Mesodermal cell (in vitro differentiated cells): ENCODE results near the gene PRDM11.
A peak's percentile ranks its signal among the peaks of the same experiment; 100 is the strongest.

Experiments
- H3K27ac ChIP-seq: 2 replicates; pipeline ENCODE4 v1.7.0; 2013; ENCODE audit warnings: mild to moderate bottlenecking, low read depth, low read length, moderate library complexity; ENCODE audit not compliant: severe bottlenecking
- H3K36me3 ChIP-seq: 2 replicates; pipeline ENCODE4 v1.7.1; 2013; ENCODE audit warnings: mild to moderate bottlenecking, low read length, moderate library complexity; ENCODE audit not compliant: control insufficient read depth, insufficient read depth
- H3K4me1 ChIP-seq: one replicate; pipeline ENCODE4 v1.7.1; 2013; ENCODE audit warnings: mild to moderate bottlenecking, low read length; ENCODE audit not compliant: insufficient read depth, control insufficient read depth, poor library complexity, severe bottlenecking
- H3K4me3 ChIP-seq: 2 replicates; pipeline ENCODE4 v1.7.0; 2013; ENCODE audit warnings: low read length, control low read depth, mild to moderate bottlenecking; ENCODE audit not compliant: insufficient read depth, poor library complexity, severe bottlenecking; ENCODE audit errors: extremely low read depth
- H3K9me3 ChIP-seq: 2 replicates; pipeline ENCODE4 v1.7.1; 2013; ENCODE audit warnings: mild to moderate bottlenecking, low read length, moderate library complexity; ENCODE audit not compliant: control insufficient read depth
- WGBS, 2 experiments: methylation state at CpG; one replicate each; pipeline ENCODE4 v1.1.5; 2013; ENCODE audit warnings: missing lambda C conversion rate in 2 of 2; ENCODE audit not compliant: insufficient coverage in 2 of 2; 5-methylcytosine and 5-hydroxymethylcytosine counted together

Gene PRDM11

DNA sequence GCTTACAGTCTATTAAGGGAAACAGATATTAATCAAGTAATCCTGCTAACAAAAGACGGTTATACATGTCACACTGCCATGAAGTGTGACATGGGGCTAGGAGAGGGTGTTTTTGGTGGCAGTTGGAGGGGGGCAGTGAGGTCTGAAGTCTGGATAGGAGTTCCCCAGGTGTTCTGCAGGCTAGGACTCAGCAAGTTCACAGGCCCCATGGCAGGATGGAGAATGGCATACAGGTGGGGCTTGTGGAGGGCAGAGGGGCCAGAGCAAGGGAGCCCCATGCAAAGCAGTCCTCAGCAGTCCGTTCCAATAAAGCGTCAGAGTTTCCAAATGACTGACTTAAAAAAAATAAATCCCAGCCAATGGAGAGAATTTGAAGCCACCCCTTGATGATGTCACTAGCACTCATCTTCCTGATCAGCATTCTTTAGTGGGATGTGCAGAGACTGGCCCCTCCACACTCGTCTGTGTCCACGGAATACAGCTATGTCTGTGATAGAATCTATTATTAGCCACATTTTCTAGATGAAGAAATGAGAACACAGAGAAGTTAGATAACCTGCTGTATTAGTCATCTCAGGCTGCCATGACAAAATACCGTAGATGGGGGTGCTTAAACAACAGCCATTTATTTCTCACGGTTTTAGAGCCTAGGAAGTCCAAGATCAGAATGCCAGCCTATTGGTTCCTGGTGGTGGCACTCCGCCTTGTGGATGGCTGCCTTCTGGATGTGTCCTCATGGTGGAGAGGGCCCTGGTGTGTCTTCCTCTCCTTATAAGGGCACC lies 32.6 kb downstream of the PRDM11 start:
- peaks cover 13% of the 10 kb centered on the region for H3K36me3 ChIP-seq
- H3K4me3 ChIP-seq, result no peak overlapping the region
- H3K27ac ChIP-seq, result no peak overlapping the region
- 87 to 100% methylated on average over 2 to 6 of the region's 8 CpGs for WGBS, 2 experiments
- H3K9me3 ChIP-seq, result no peaks in the 10 kb centered on the region
- H3K4me1 ChIP-seq, result peaks cover 13% of the 10 kb centered on the region

DNA sequence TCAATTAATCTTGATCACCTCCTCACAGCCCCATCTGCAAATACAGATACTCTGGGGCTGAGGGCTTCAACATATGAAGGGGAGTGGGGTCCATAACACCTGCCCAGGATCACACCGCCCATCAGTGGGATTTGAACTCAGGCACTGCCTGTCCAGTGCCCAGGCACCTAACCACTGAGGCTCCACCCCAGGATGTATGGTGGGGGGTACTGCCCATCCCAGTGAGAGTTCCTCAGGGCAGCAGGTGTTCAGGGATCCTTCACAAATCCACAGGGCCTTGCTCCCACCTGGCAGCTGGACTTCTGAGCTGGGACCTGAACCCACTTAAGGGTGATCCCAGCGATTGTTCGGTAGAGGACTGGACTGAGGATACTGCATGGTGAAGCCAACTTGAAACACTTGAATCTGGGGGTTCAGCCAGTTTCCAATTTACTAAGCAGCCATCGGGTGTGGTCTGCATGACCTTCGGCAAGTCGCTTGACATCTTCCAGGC lies 33.3 kb downstream of the PRDM11 start:
- peak overlapping the region; percentile 40 for H3K4me3 ChIP-seq
- WGBS, 2 experiments, result 34 to 49% methylated on average over 5 to 6 of the region's 6 CpGs

DNA sequence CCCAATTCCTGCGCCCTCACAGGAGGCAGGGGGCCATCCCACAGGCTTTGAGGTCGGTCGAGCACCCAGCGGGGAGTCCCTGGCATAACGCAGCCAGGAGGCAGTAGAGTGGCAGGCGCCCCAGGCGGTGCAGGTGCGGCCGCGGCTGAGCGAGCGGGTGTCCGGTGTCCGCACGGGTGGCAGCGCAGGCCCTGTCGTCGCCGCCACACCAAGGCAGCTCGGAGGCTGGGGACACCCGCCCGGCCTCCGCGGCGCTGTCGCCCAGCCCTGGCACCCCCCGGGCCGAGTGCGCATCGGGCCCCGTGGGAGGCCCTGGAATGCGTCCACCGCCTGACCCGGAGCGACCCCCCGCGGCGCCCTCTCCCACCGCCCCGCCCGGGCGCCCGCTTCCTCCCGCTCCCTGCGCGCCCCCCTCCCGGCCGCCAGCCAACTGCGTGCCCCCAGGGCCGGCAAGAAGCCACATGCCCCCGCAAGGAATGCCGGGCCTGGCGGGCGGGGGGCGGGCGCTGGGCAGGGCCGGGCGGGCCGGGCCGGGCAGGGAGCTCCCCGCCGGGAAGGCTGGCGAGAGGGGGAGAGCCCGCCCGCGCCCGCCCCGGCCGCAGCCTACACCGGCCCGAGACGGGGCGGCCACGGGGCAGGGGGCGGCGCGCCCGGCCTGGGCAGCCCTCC lies 33.9 kb downstream of the PRDM11 start:
- Histone ChIP-seq H3K4me3 (peak overlapping the region; percentile 40), H3K4me1 (peaks cover 20% of the 10 kb centered on the region), H3K9me3 (no peaks in the 10 kb centered on the region), H3K36me3 (peaks cover 16% of the 10 kb centered on the region), H3K27ac (peak overlapping the region; percentile 49)
- WGBS, 2 experiments, result 2% methylated on average over 27 to 54 of the region's 78 CpGs

More for the DNA sequence above, 33.3 kb downstream of the PRDM11 start:
- H3K9me3 ChIP-seq, result no peaks in the 10 kb centered on the region
- no peak overlapping the region for H3K27ac ChIP-seq
- H3K4me1 ChIP-seq, result peaks cover 16% of the 10 kb centered on the region
- peaks cover 16% of the 10 kb centered on the region for H3K36me3 ChIP-seq

DNA sequence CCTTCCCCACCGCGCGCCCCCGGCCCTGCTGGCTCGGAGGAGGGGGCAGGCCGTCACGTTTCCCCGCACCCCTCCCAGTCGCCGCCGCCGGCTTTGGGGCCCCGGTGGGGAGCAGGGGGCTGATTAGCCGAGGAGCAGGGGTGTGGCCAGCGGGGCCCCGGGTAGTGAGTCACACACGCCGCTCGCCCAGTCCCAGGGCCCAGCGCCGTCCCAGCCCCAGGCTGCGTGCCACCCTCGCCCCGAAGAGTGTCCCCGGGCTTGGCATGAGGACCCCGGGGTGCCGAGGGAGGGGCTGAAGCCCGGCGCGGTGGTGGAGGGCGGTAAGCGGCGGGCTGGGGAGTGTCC lies 34.4 kb downstream of the PRDM11 start:
- Histone ChIP-seq H3K4me3 (peak overlapping the region; percentile 38), H3K27ac (peak overlapping the region; percentile 49)

DNA sequence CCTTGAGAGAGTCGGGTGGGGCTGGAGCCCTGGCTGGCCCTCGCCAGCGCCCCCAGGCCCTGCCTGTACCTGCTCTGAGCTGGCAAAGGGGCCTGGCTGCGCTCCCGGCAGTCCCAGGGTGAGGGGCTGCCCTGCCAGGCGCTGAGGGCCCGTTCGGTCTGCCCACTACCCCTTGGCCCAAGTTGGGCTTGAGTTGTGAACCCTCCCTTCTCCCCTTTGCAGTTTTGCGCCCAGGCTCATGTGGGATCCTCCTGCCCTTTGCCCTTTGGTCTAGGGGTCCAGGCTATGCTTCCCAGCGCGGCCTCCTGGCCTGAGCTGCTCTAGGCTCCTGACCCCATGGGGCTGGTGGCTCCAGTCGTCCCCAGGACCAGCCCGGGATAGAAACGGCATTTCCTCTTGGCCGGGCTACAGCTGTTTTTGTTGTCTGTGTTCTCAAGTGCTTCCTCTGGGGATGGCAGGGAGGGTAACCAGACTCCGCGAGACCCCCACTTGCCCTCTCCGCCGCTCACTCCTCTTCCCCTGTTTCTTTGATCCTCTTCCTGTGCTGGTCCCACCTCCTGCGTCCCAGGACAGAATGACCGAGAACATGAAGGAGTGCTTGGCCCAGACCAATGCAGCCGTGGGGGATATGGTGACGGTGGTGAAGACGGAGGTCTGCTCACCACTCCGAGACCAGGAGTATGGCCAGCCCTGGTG lies 34.9 kb downstream of the PRDM11 start:
- Histone ChIP-seq H3K4me1 (peaks cover 20% of the 10 kb centered on the region), H3K4me3 (peak overlapping the region; percentile 38), H3K9me3 (no peaks in the 10 kb centered on the region), H3K27ac (peak overlapping the region; percentile 49), H3K36me3 (peaks cover 16% of the 10 kb centered on the region)
- WGBS, 2 experiments, result 60 to 64% methylated on average over 14 to 25 of the region's 25 CpGs

More for the DNA sequence above, 34.4 kb downstream of the PRDM11 start:
- Histone ChIP-seq H3K36me3 (peaks cover 16% of the 10 kb centered on the region), H3K4me1 (peaks cover 20% of the 10 kb centered on the region), H3K9me3 (no peaks in the 10 kb centered on the region)
- WGBS, 2 experiments, result 3 to 5% methylated on average over 17 to 28 of the region's 33 CpGs

DNA sequence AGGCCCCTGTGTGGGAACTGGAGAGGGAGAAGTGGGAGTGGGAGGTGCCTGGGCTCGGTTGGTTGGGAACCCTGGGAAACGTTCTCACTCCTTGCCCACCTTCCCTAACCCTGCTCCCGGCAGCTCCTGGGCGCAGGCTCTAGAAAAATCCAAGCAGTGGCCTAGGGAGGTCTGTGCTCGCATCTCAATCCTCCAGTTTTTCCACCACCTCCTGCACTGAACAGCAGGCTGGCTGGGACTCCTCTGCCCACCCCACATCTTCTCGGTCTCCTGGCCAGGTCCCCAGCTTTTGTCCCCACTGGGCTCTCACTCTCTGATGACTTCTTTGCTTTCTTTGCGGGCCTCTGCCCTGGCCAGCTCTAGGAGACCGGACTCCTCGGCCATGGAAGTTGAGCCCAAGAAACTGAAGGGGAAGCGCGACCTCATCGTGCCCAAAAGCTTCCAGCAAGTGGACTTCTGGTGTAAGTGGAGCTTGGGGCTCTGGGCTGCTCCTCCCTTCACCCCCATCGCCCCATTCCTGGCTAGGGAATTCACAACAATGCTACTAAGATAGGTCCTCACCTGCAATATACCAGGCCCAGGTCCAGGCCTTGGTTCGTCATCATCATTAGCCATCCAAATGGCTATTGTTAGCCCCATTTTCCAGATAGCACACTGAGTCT lies 35.6 kb downstream of the PRDM11 start:
- peaks cover 20% of the 10 kb centered on the region for H3K4me1 ChIP-seq
- H3K4me3 ChIP-seq, result no peak overlapping the region
- 91 to 95% methylated on average over 12 to 13 of the region's 14 CpGs for WGBS, 2 experiments
- H3K36me3 ChIP-seq, result peaks cover 20% of the 10 kb centered on the region
- H3K9me3 ChIP-seq, result no peaks in the 10 kb centered on the region
- H3K27ac ChIP-seq, result no peak overlapping the region

DNA sequence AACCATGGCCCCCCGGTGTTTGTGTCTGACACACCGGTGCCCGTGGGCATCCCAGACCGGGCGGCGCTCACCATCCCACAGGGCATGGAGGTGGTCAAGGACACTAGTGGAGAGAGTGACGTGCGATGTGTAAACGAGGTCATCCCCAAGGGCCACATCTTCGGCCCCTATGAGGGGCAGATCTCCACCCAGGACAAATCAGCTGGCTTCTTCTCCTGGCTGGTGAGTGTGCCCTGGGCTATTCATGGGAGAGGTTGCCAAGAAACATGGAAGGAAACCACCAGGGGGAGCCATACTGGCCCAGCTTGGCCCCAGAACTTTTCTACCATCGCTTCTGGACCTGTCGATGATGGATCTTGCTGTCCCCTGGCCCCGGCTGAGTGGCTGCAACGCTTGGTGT lies 36.5 kb downstream of the PRDM11 start:
- Histone ChIP-seq H3K4me3 (no peak overlapping the region), H3K36me3 (peaks cover 21% of the 10 kb centered on the region), H3K4me1 (peaks cover 20% of the 10 kb centered on the region), H3K9me3 (no peaks in the 10 kb centered on the region), H3K27ac (no peak overlapping the region)
- WGBS, 2 experiments, result 95 to 98% methylated on average over 10 to 14 of the region's 14 CpGs

DNA sequence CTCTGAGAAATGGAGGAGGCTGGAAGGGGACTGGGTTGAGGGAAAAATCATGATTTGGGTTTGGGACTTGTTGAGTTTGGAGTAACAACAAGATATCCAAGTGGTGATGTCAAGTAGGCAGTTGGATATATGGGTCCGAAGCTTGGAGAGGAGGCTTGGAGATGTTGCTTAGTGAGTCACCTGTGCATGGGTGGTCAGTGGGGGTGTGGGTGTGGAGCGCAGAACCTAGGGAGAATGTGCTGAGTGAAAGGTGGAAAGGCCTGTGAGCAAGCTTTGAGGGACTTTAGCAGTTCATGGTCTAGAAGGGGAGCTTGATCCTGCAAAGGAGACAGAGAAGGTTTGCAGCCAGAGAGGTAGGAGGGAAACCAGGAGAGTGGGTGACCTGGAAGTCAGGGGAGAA lies 38.2 kb downstream of the PRDM11 start:
- peaks cover 24% of the 10 kb centered on the region for H3K36me3 ChIP-seq
- no peak overlapping the region for H3K27ac ChIP-seq
- H3K4me1 ChIP-seq, result peaks cover 15% of the 10 kb centered on the region
- no peak overlapping the region for H3K4me3 ChIP-seq
- WGBS, 2 experiments, result 100% methylated on average over 2 of the region's 2 CpGs
- H3K9me3 ChIP-seq, result no peaks in the 10 kb centered on the region

DNA sequence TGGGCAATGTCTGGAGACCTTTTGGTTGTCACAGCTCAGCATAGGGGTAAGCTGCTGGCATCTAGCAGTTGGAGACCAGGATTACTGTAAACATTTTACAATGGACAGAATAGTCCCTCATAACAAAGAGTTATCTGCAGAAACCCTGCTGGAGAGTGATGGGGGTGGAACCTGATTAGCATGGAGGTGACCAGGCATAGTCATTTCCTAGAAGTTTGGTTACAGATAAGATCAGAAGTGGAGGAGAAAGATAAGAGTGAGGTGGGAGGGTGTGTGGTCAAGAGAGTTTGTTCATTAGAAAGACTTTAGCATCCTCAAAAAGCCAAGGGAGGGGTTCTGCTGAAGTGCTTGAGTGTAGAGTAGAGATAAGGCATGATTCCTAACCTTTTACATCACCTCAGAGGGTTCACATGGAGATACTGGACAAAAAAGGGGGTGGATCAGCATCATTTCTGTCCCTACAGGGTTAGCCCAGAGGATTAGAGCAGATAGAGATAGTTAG lies 38.8 kb downstream of the PRDM11 start:
- no peak overlapping the region for H3K4me3 ChIP-seq
- peaks cover 15% of the 10 kb centered on the region for H3K4me1 ChIP-seq
- H3K9me3 ChIP-seq, result no peaks in the 10 kb centered on the region
- no peak overlapping the region for H3K27ac ChIP-seq
- peaks cover 24% of the 10 kb centered on the region for H3K36me3 ChIP-seq

DNA sequence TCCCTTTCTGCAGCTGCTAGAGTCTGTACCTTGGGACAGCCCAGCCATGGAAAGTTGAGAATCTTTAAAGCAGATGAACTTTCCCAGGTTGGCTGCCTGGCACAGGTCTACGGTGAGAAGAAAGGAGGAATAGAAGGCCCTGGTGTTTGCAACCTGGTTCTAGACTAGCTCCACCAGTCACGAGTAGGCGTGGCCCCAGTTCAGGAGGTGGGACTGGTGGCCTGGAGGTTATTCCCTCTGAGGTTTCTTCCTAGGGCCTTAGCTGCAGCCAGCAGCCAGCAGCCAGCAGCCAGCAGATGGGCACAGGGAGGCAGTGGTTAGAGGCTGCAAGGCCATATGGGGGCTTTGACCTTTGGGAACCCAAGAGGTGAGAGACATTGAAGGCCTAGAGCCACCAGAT lies 40.9 kb downstream of the PRDM11 start:
- 88 to 100% methylated on average over 1 to 3 of the region's 3 CpGs for WGBS, 2 experiments
- Histone ChIP-seq H3K27ac (no peak overlapping the region), H3K4me3 (no peak overlapping the region), H3K9me3 (no peaks in the 10 kb centered on the region), H3K36me3 (peaks cover 29% of the 10 kb centered on the region), H3K4me1 (peaks cover 6% of the 10 kb centered on the region)
